HEK293 (cell line): ENCODE measurements around the gene G2E3.

Source experiments
- CTCF ChIA-PET: fragments of 350-600 bp; formaldehyde crosslinking; extraction: SDS; loops from one replicate; lab custom pipeline; 2021; ENCODE audit warnings: antibody characterized with exemption; lab: Yijun Ruan, JAX
- POLR2A ChIA-PET: fragments of 300-600 bp; formaldehyde crosslinking; extraction: SDS; loops from one replicate; lab custom pipeline; 2020; ENCODE audit warnings: antibody characterized with exemption, inconsistent platforms; lab: Yijun Ruan, JAX
- H3K27ac ChIP-seq: fragments of 200-500 bp; sonication (Bioruptor generic); 2 replicates; pipeline ENCODE4 v1.5.1; 2014; ENCODE audit warnings: low read depth, low read length, control low read depth, inconsistent platforms; ENCODE audit errors: extremely low read depth
- H3K36me3 ChIP-seq, 2 experiments: fragments of 200-500 bp in 1 of 2; sonication (Bioruptor generic) in 1 of 2; 1 replicate in 1 of 2; 2 replicates in 1 of 2; pipeline ENCODE4 v1.5.1; 2014 to 2017; ENCODE audit warnings: inconsistent platforms in 2 of 2, low read length in 2 of 2; ENCODE audit not compliant: control insufficient read depth in 2 of 2, insufficient read depth in 1 of 2
- H3K4me1 ChIP-seq: fragments of 200-500 bp; sonication (Bioruptor generic); 2 replicates; pipeline ENCODE4 v1.5.1; 2014; ENCODE audit warnings: mild to moderate bottlenecking, low read length, inconsistent platforms; ENCODE audit not compliant: control insufficient read depth, insufficient read depth
- H3K4me3 ChIP-seq: 2 replicates; pipeline ENCODE4 v1.5.1; 2011; ENCODE audit warnings: low read depth, mild to moderate bottlenecking, control low read depth, low read length, moderate library complexity
- H3K9me3 ChIP-seq: fragments of 200-500 bp; sonication (Bioruptor generic); 2 replicates; pipeline ENCODE4 v1.5.1; 2014; ENCODE audit warnings: low read depth, low read length, inconsistent platforms; ENCODE audit not compliant: control insufficient read depth, insufficient read depth
- SETDB1 ChIP-seq: IDR thresholded peaks from one replicate; pipeline ENCODE4 v1.6.1; 2017; ENCODE audit warnings: mild to moderate bottlenecking, low read length, moderate library complexity, mixed read lengths; ENCODE audit not compliant: insufficient read length
- ZBTB48 ChIP-seq: fragments of 450-650 bp; formaldehyde crosslinking; IDR thresholded peaks from 2 replicates; pipeline ENCODE4 v1.5.1; 2016; ENCODE audit warnings: missing biosample characterization, missing genetic modification characterization
- ZNF2 ChIP-seq: fragments of 450-650 bp; formaldehyde crosslinking; IDR thresholded peaks from 2 replicates; pipeline ENCODE4 v1.5.1; 2016; ENCODE audit warnings: missing biosample characterization, missing genetic modification characterization
- ZNF202 ChIP-seq: fragments of 450-650 bp; formaldehyde crosslinking; IDR thresholded peaks from 2 replicates; pipeline ENCODE4 v1.5.1; 2016; ENCODE audit warnings: missing biosample characterization, missing genetic modification characterization, borderline replicate concordance
- ZNF214 ChIP-seq: fragments of 450-650 bp; formaldehyde crosslinking; IDR thresholded peaks from 2 replicates; pipeline ENCODE4 v1.5.1; 2017; ENCODE audit warnings: missing biosample characterization, mild to moderate bottlenecking, missing genetic modification characterization, borderline replicate concordance
- ZNF544 ChIP-seq: fragments of 450-650 bp; formaldehyde crosslinking; IDR thresholded peaks from 2 replicates; pipeline ENCODE4 v1.5.0; 2017; ENCODE audit warnings: missing biosample characterization, missing genetic modification characterization
- ZNF549 ChIP-seq: fragments of 450-650 bp; IDR thresholded peaks from 2 replicates; pipeline ENCODE4 v1.5.1; 2018; ENCODE audit warnings: missing biosample characterization, missing genetic modification characterization, mild to moderate bottlenecking, inconsistent platforms, moderate library complexity
- ZNF664 ChIP-seq: fragments of 450-650 bp; formaldehyde crosslinking; IDR thresholded peaks from 2 replicates; pipeline ENCODE4 v1.5.1; 2016; ENCODE audit warnings: missing biosample characterization, missing genetic modification characterization
- ZNF776 ChIP-seq: fragments of 450-650 bp; formaldehyde crosslinking; IDR thresholded peaks from 2 replicates; pipeline ENCODE4 v1.5.0; 2017; ENCODE audit warnings: missing biosample characterization, missing genetic modification characterization, borderline replicate concordance
- ZSCAN30 ChIP-seq: fragments of 450-650 bp; IDR thresholded peaks from 2 replicates; pipeline ENCODE4 v1.5.1; 2018; ENCODE audit warnings: missing biosample characterization, mild to moderate bottlenecking, missing genetic modification characterization, moderate library complexity
- ZXDB ChIP-seq: fragments of 450-650 bp; formaldehyde crosslinking; IDR thresholded peaks from 2 replicates; pipeline ENCODE4 v1.5.1; 2016; ENCODE audit warnings: missing biosample characterization, missing genetic modification characterization
- TF ChIP-seq, protein P1 (sequence below): fragments of 450-650 bp; IDR thresholded peaks from 2 replicates; pipeline ENCODE4 v1.5.1; 2018; ENCODE audit warnings: missing biosample characterization, mild to moderate bottlenecking, missing genetic modification characterization
- TF ChIP-seq, protein P2 (sequence below): fragments of 450-650 bp; formaldehyde crosslinking; IDR thresholded peaks from 2 replicates; pipeline ENCODE4 v1.5.1; 2017; ENCODE audit warnings: missing biosample characterization, missing genetic modification characterization
- TF ChIP-seq, protein P3 (sequence below): fragments of 450-650 bp; formaldehyde crosslinking; IDR thresholded peaks from 2 replicates; pipeline ENCODE4 v1.5.1; 2016; ENCODE audit warnings: missing biosample characterization, missing genetic modification characterization, borderline replicate concordance
- TF ChIP-seq, protein P4 (sequence below): fragments of 450-650 bp; formaldehyde crosslinking; IDR thresholded peaks from 2 replicates; pipeline ENCODE4 v1.5.1; 2016; ENCODE audit warnings: missing biosample characterization, missing genetic modification characterization
- TF ChIP-seq, protein P5 (sequence below): fragments of 450-650 bp; formaldehyde crosslinking; IDR thresholded peaks from 2 replicates; pipeline ENCODE4 v1.5.1; 2016; ENCODE audit warnings: missing biosample characterization, missing genetic modification characterization
- TF ChIP-seq, protein P6 (sequence below): fragments of 450-650 bp; formaldehyde crosslinking; IDR thresholded peaks from 2 replicates; pipeline ENCODE4 v1.5.1; 2016; ENCODE audit warnings: missing biosample characterization, missing genetic modification characterization
- TF ChIP-seq, protein P7 (sequence below): IDR thresholded peaks from 2 replicates; pipeline ENCODE4 v1.6.1; 2011; ENCODE audit warnings: mild to moderate bottlenecking, low read depth, low read length, borderline replicate concordance

Gene G2E3

DNA sequence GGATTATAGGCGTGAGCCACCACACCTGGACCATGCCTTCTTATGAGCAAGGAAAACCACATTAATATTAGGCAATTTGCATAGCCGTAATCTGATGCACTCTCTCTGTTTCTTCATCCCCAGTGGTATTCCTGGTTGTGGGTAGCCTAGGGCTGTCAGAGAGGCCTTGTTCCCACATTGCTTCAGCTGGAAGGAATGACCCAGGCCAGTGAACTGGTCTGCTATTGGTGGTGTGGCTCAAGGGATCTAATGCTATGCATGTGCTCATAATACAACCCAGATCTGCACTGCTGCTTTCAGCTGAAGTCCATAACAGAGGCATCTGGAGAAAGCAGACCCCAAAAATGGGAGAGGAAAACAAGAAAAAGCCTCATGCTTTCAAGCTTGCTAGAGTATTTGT, 33.1 kb upstream of the G2E3 start (continued):
- TF ChIP-seq, protein P1, sequence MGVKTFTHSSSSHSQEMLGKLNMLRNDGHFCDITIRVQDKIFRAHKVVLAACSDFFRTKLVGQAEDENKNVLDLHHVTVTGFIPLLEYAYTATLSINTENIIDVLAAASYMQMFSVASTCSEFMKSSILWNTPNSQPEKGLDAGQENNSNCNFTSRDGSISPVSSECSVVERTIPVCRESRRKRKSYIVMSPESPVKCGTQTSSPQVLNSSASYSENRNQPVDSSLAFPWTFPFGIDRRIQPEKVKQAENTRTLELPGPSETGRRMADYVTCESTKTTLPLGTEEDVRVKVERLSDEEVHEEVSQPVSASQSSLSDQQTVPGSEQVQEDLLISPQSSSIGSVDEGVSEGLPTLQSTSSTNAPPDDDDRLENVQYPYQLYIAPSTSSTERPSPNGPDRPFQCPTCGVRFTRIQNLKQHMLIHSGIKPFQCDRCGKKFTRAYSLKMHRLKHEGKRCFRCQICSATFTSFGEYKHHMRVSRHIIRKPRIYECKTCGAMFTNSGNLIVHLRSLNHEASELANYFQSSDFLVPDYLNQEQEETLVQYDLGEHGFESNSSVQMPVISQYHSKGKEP (tag by site-specific recombination), result no peak
- TF ChIP-seq, protein P2, sequence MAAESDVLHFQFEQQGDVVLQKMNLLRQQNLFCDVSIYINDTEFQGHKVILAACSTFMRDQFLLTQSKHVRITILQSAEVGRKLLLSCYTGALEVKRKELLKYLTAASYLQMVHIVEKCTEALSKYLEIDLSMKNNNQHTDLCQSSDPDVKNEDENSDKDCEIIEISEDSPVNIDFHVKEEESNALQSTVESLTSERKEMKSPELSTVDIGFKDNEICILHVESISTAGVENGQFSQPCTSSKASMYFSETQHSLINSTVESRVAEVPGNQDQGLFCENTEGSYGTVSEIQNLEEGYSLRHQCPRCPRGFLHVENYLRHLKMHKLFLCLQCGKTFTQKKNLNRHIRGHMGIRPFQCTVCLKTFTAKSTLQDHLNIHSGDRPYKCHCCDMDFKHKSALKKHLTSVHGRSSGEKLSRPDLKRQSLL (tag by site-specific recombination), result no peak
- TF ChIP-seq ZNF664 (no peak), ZNF544 (tag by site-specific recombination) (no peak)

DNA sequence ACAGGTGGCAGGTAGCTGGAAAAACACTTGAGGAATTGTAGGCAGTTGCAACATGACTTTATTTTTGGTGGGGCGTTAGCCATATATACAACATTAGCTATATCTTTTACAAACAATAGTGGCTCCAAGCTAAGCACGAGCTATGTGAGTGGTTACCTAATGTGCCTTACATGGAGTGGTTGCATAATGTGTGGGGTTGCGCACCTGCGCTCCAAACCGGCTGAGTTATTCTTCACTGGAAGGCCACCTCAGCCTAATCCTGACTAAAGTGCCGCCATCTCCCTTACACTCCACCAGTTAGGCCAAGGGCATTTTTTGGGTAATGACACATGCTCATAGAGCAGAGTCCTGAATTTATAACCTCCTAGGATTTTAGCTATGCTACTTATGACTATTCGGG, 31.8 kb upstream of the G2E3 start:
- ChIA-PET POLR2A (no interaction called here), CTCF (interaction anchor here (1.4 kb wide), 1 partner anchor 11 kb away, joined by 5 read pairs; no protein-coding TSS in a partner anchor)
- H3K36me3 ChIP-seq, result no peaks in the 10 kb centered on the region

DNA sequence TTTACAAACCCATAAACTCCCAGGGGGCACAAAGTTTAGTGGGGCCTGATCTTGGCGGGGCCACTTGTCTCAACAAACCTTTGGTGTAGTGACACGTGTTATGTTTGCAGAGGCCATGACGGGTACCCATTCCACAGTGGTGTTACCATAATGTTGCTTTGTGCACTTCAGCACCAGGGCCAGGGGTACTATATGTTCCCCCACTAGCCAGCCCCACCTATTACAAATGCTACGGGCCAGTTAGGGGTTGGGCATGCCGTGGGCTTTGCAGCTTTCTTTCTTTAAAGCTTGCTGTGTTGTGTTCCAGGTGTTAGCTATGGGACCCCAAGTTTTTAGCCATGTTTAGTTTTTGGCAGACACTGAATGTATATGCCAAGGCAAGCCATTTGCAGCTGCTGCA, 30.8 kb upstream of the G2E3 start:
- Histone ChIP-seq H3K36me3 (no peaks in the 10 kb centered on the region), H3K4me1 (no peaks in the 10 kb centered on the region), H3K4me3 (no peak overlapping the region), H3K9me3 (no peaks in the 10 kb centered on the region), H3K27ac (no peak overlapping the region)
- ChIA-PET POLR2A (no interaction called here), CTCF (no interaction called here)
- TF ChIP-seq ZNF2 (tag by site-specific recombination), result no peak
- TF ChIP-seq, protein P3, sequence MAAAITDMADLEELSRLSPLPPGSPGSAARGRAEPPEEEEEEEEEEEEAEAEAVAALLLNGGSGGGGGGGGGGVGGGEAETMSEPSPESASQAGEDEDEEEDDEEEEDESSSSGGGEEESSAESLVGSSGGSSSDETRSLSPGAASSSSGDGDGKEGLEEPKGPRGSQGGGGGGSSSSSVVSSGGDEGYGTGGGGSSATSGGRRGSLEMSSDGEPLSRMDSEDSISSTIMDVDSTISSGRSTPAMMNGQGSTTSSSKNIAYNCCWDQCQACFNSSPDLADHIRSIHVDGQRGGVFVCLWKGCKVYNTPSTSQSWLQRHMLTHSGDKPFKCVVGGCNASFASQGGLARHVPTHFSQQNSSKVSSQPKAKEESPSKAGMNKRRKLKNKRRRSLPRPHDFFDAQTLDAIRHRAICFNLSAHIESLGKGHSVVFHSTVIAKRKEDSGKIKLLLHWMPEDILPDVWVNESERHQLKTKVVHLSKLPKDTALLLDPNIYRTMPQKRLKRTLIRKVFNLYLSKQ, result no peak
- no peak for TF ChIP-seq ZNF776 (tag by site-specific recombination)
- TF ChIP-seq ZSCAN30 (tag by site-specific recombination), result no peak
- TF ChIP-seq, protein P4, sequence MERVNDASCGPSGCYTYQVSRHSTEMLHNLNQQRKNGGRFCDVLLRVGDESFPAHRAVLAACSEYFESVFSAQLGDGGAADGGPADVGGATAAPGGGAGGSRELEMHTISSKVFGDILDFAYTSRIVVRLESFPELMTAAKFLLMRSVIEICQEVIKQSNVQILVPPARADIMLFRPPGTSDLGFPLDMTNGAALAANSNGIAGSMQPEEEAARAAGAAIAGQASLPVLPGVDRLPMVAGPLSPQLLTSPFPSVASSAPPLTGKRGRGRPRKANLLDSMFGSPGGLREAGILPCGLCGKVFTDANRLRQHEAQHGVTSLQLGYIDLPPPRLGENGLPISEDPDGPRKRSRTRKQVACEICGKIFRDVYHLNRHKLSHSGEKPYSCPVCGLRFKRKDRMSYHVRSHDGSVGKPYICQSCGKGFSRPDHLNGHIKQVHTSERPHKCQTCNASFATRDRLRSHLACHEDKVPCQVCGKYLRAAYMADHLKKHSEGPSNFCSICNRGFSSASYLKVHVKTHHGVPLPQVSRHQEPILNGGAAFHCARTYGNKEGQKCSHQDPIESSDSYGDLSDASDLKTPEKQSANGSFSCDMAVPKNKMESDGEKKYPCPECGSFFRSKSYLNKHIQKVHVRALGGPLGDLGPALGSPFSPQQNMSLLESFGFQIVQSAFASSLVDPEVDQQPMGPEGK, result no peak
- TF ChIP-seq, protein P5, sequence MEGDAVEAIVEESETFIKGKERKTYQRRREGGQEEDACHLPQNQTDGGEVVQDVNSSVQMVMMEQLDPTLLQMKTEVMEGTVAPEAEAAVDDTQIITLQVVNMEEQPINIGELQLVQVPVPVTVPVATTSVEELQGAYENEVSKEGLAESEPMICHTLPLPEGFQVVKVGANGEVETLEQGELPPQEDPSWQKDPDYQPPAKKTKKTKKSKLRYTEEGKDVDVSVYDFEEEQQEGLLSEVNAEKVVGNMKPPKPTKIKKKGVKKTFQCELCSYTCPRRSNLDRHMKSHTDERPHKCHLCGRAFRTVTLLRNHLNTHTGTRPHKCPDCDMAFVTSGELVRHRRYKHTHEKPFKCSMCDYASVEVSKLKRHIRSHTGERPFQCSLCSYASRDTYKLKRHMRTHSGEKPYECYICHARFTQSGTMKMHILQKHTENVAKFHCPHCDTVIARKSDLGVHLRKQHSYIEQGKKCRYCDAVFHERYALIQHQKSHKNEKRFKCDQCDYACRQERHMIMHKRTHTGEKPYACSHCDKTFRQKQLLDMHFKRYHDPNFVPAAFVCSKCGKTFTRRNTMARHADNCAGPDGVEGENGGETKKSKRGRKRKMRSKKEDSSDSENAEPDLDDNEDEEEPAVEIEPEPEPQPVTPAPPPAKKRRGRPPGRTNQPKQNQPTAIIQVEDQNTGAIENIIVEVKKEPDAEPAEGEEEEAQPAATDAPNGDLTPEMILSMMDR (tag by site-specific recombination), result no peak

More for the DNA sequence above, 31.8 kb upstream of the G2E3 start:
- Histone ChIP-seq H3K27ac (no peak overlapping the region), H3K4me3 (no peak overlapping the region), H3K9me3 (no peaks in the 10 kb centered on the region)
- TF ChIP-seq ZNF549 (tag by site-specific recombination) (peak; percentile 32; the same call in 1 of the 2 replicates), ZNF214 (no peak), ZNF202 (no peak), ZXDB (tag by site-specific recombination) (no peak), ZBTB48 (tag by site-specific recombination) (no peak), SETDB1 (peak; percentile 41)
- TF ChIP-seq, protein P3, result no peak
- TF ChIP-seq, protein P6, sequence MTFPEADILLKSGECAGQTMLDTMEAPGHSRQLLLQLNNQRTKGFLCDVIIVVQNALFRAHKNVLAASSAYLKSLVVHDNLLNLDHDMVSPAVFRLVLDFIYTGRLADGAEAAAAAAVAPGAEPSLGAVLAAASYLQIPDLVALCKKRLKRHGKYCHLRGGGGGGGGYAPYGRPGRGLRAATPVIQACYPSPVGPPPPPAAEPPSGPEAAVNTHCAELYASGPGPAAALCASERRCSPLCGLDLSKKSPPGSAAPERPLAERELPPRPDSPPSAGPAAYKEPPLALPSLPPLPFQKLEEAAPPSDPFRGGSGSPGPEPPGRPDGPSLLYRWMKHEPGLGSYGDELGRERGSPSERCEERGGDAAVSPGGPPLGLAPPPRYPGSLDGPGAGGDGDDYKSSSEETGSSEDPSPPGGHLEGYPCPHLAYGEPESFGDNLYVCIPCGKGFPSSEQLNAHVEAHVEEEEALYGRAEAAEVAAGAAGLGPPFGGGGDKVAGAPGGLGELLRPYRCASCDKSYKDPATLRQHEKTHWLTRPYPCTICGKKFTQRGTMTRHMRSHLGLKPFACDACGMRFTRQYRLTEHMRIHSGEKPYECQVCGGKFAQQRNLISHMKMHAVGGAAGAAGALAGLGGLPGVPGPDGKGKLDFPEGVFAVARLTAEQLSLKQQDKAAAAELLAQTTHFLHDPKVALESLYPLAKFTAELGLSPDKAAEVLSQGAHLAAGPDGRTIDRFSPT (tag by site-specific recombination), result no peak
- TF ChIP-seq, protein P7, sequence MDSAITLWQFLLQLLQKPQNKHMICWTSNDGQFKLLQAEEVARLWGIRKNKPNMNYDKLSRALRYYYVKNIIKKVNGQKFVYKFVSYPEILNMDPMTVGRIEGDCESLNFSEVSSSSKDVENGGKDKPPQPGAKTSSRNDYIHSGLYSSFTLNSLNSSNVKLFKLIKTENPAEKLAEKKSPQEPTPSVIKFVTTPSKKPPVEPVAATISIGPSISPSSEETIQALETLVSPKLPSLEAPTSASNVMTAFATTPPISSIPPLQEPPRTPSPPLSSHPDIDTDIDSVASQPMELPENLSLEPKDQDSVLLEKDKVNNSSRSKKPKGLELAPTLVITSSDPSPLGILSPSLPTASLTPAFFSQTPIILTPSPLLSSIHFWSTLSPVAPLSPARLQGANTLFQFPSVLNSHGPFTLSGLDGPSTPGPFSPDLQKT, result no peak
- TF ChIP-seq, all 188 proteins: peak for 2
- no peaks in the 10 kb centered on the region for H3K4me1 ChIP-seq
